ENCODE data around the gene RAB3IP. TPM values are rescaled to one million over a fixed set of nuclear protein-coding genes. Genes with fewer than 3 reads are reported as not detected.

Gene RAB3IP
- total and polyA plus RNA-seq, 10 donors = 11.8 to 41.2 (median 18.4) TPM

DNA sequence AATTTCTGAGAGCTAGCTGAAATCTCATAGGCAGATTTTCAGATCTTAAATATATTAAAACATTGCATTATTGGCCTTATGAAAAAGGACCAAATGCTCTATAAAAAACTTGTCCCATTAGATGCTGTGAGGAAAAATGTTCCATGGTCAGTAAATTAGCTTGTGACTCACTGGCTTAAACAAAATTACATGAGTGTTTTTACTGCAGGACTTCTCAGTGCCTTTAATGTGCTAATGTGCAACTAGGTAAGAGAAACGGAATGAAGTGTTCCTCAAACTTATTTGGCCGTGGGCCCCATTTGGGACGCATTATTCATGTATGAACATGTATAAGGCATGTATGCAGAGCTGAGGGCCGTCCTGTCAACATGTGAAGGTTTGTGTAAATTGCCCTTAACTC lies 128.0 kb downstream of the RAB3IP start:
- TF ChIP-seq POLR2AphosphoS5 (IDR thresholded peaks at IDR 0.05) (no peak), CTCF (IDR thresholded peaks at IDR 0.05 in 8 of 11, conservative IDR thresholded peaks at IDR 0.05 in 3 of 11) (no peak), POLR2A (IDR thresholded peaks at IDR 0.05) (no peak)
- WGBS, 5 donors = 85 to 95% (median 92%) methylated on average over 4 of the region's 4 CpGs
- Histone ChIP-seq H3K27ac (no peak overlapping the region), H3K4me3 (no peak overlapping the region), H3K27me3 (replicated peaks in 1 of 7) (no peaks in the 10 kb centered on the region), H3K4me1 (no peaks in the 10 kb centered on the region), H3K9me3 (no peaks in the 10 kb centered on the region), H3K36me3 (no peaks in the 10 kb centered on the region)
- intact Hi-C loops (cut with DNase I; ENCODE audit: low total_unique reads) = no loop called here
- DNase-seq = no peak

DNA sequence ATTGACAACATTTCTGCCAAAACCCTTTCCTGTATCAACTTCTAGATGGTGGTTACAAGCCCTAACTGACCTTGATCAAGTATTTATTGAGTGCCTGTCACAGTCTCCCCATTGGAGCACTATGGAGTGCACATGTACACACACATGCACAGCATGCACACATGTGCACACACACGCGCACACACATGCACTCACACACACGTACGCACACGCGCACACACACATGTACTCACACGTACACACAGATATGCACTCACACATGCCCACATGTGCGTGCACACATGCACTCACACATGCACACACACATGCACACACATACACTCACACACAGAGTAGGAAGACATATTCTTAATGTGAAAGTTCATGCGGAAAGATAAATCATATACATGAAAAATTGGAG lies 130.0 kb downstream of the RAB3IP start:
- Histone ChIP-seq H3K27me3 (replicated peaks in 1 of 7) (peaks cover 0 to 4% (median 0%) of the 10 kb centered on the region in 7 donors), H3K4me3 (no peak overlapping the region), H3K36me3 (no peaks in the 10 kb centered on the region), H3K4me1 (no peaks in the 10 kb centered on the region), H3K27ac (no peak overlapping the region), H3K9me3 (no peaks in the 10 kb centered on the region)
- TF ChIP-seq CTCF (IDR thresholded peaks at IDR 0.05 in 8 of 11, conservative IDR thresholded peaks at IDR 0.05 in 3 of 11) = no peak
- TF ChIP-seq POLR2A (IDR thresholded peaks at IDR 0.05) = no peak
- no peak for TF ChIP-seq POLR2AphosphoS5 (IDR thresholded peaks at IDR 0.05)
- WGBS, 5 donors = 84 to 97% (median 96%) methylated on average over 9 of the region's 9 CpGs
- intact Hi-C loops (cut with DNase I; ENCODE audit: low total_unique reads) = no loop called here
- no peak for DNase-seq

DNA sequence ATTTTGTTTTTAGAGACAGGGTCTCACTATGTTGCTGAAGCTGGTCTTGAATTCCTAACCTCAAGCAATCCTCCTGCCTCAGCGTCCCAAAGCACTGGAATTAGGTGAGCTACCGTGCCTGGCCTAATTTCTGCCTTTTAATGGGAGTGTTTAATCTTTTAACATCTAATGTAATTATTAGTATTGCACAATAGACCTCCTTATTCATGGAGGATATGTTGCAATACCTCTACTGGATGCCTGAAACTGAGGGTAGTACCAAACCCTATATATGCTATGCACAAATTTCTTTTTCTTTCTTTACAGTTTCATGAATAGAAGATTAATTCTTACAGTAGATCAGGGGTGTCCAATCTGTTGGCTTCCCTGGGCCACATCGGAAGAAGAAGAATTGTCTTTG lies 134.1 kb downstream of the RAB3IP start:
- intact Hi-C loops (cut with DNase I; ENCODE audit: low total_unique reads) = no loop called here
- WGBS, 5 donors = 49 to 63% (median 52%) methylated on average over 3 of the region's 3 CpGs
- no peaks in the 10 kb centered on the region for H3K4me1 ChIP-seq
- TF ChIP-seq POLR2A (IDR thresholded peaks at IDR 0.05) (no peak), CTCF (IDR thresholded peaks at IDR 0.05 in 8 of 11, conservative IDR thresholded peaks at IDR 0.05 in 3 of 11) (no peak), POLR2AphosphoS5 (IDR thresholded peaks at IDR 0.05) (no peak)
- no peak overlapping the region for H3K4me3 ChIP-seq
- no peak overlapping the region for H3K27ac ChIP-seq
- H3K9me3 ChIP-seq = no peaks in the 10 kb centered on the region
- H3K27me3 ChIP-seq (replicated peaks in 1 of 7) = peaks cover 0 to 4% (median 0%) of the 10 kb centered on the region in 7 donors
- DNase-seq = no peak
- no peaks in the 10 kb centered on the region for H3K36me3 ChIP-seq

Other genes with a start within 250 kb of the RAB3IP start
- gene CCT2, start 153.4 kb upstream of the RAB3IP start, total RNA-seq = 100 to 1,000 TPM in 1 of 7 donors, 10 to 100 TPM in 6; 80.5 to 120 (median 89.0) TPM
- gene CCT2, start 153.4 kb upstream of the RAB3IP start, polyA plus RNA-seq = 100 to 1,000 TPM in 2 of 3 donors, 10 to 100 TPM in 1; 91.6 to 104 (median 103) TPM
- not detected for gene LRRC10, start 128.0 kb upstream of the RAB3IP start, total RNA-seq
- gene LRRC10, start 128.0 kb upstream of the RAB3IP start, polyA plus RNA-seq = not detected
- under 1 TPM in 1 of 7 donors, not detected in 6; 0.14 TPM for gene BEST3, start 39.6 kb upstream of the RAB3IP start, total RNA-seq
- not detected for gene BEST3, start 39.6 kb upstream of the RAB3IP start, polyA plus RNA-seq
- under 1 TPM in 2 of 7 donors, not detected in 5; 0.20 to 0.44 TPM for gene MYRFL, start 86.4 kb downstream of the RAB3IP start, total RNA-seq
- under 1 TPM; 0.04 to 0.22 (median 0.08) TPM for gene MYRFL, start 86.4 kb downstream of the RAB3IP start, polyA plus RNA-seq

Data from spleen (tissue), 11 donors.